ENCODE data around the gene FAM76A. TPM values are rescaled to one million over a fixed set of nuclear protein-coding genes. Genes with fewer than 3 reads are reported as not detected.

The FAM76A gene
- total RNA-seq, 4 donors from 2014 or later, result 10.5 to 29.1 (median 12.5) TPM

- no peaks in the 10 kb centered on the region for H3K9me3 ChIP-seq
- WGBS, 2 donors (ENCODE audit: low coverage in 1 of 2), result 89 to 96% methylated on average over 3 of the region's 3 CpGs
- intact Hi-C loops (cut with DNase I; ENCODE audit: low total_unique reads) (no loop called here), in situ Hi-C loops (cut with MboI; ENCODE audit: low pct_ligation_motif_present in 1 of 4, low pct_unique_long_range_greater_than_20kb in 1 of 4, low sequenced_read_pairs in 3 of 4) (no loop called here)
- TF ChIP-seq POLR2A (IDR thresholded peaks at IDR 0.05), result no peak
- TF ChIP-seq POLR2AphosphoS5 (IDR thresholded peaks at IDR 0.05), result no peak
- TF ChIP-seq CTCF (IDR thresholded peaks at IDR 0.05), result no peak
- no peak for TF ChIP-seq EP300 (IDR thresholded peaks at IDR 0.05; ENCODE audit: low read depth)
- H3K27me3 ChIP-seq, result no peaks in the 10 kb centered on the region
- no peaks in the 10 kb centered on the region for H3K36me3 ChIP-seq
- peaks cover 7 to 47% (median 19%) of the 10 kb centered on the region in 4 donors for H3K4me1 ChIP-seq
- DNase-seq, result no peak
- H3K4me3 ChIP-seq, result no peak overlapping the region
- no peak overlapping the region for H3K27ac ChIP-seq
These were observed 52.3 kb downstream of the FAM76A start for GRCh38 chr1:27778056-27778455.

GRCh38 chr1:27779122-27779521 is 53.4 kb downstream of the FAM76A start:
- no peaks in the 10 kb centered on the region for H3K9me3 ChIP-seq
- no peak for TF ChIP-seq CTCF (IDR thresholded peaks at IDR 0.05)
- TF ChIP-seq POLR2AphosphoS5 (IDR thresholded peaks at IDR 0.05), result no peak
- TF ChIP-seq EP300 (IDR thresholded peaks at IDR 0.05; ENCODE audit: low read depth), result no peak
- no peak for TF ChIP-seq POLR2A (IDR thresholded peaks at IDR 0.05)
- peak overlapping the region in 2 of 4 donors; percentile 15 to 23 for H3K27ac ChIP-seq
- intact Hi-C loops (cut with DNase I; ENCODE audit: low total_unique reads) (no loop called here), in situ Hi-C loops (cut with MboI; ENCODE audit: low pct_ligation_motif_present in 1 of 4, low pct_unique_long_range_greater_than_20kb in 1 of 4, low sequenced_read_pairs in 3 of 4) (no loop called here)
- DNase-seq, result no peak
- H3K4me1 ChIP-seq, result peaks cover 4 to 52% (median 20%) of the 10 kb centered on the region in 4 donors
- H3K36me3 ChIP-seq, result no peaks in the 10 kb centered on the region
- 40 to 66% methylated on average over 1 to 4 of the region's 4 CpGs for WGBS, 2 donors (ENCODE audit: low coverage in 1 of 2)
- H3K4me3 ChIP-seq, result no peak overlapping the region
- no peaks in the 10 kb centered on the region for H3K27me3 ChIP-seq

- Histone ChIP-seq H3K4me3 (no peak overlapping the region), H3K36me3 (no peaks in the 10 kb centered on the region), H3K27me3 (no peaks in the 10 kb centered on the region), H3K27ac (no peak overlapping the region), H3K9me3 (no peaks in the 10 kb centered on the region), H3K4me1 (peaks cover 0 to 56% (median 19%) of the 10 kb centered on the region in 4 donors)
- intact Hi-C loops (cut with DNase I; ENCODE audit: low total_unique reads) (no loop called here), in situ Hi-C loops (cut with MboI; ENCODE audit: low pct_ligation_motif_present in 1 of 4, low pct_unique_long_range_greater_than_20kb in 1 of 4, low sequenced_read_pairs in 3 of 4) (no loop called here)
- DNase-seq, result no peak
- no peak for TF ChIP-seq POLR2AphosphoS5 (IDR thresholded peaks at IDR 0.05)
- TF ChIP-seq EP300 (IDR thresholded peaks at IDR 0.05; ENCODE audit: low read depth), result no peak
- TF ChIP-seq POLR2A (IDR thresholded peaks at IDR 0.05), result no peak
- TF ChIP-seq CTCF (IDR thresholded peaks at IDR 0.05), result no peak
- WGBS, 2 donors (ENCODE audit: low coverage in 1 of 2), result 92 to 95% methylated on average over 3 of the region's 3 CpGs
These were observed 57.2 kb downstream of the FAM76A start for GRCh38 chr1:27782950-27783349.

GRCh38 chr1:27784700-27785099 is 58.9 kb downstream of the FAM76A start:
- DNase-seq, result no peak
- no peak for TF ChIP-seq EP300 (IDR thresholded peaks at IDR 0.05; ENCODE audit: low read depth)
- no peak for TF ChIP-seq POLR2AphosphoS5 (IDR thresholded peaks at IDR 0.05)
- TF ChIP-seq CTCF (IDR thresholded peaks at IDR 0.05), result no peak
- no peak for TF ChIP-seq POLR2A (IDR thresholded peaks at IDR 0.05)
- no peaks in the 10 kb centered on the region for H3K9me3 ChIP-seq
- intact Hi-C loops (cut with DNase I; ENCODE audit: low total_unique reads), result no loop called here
- peaks cover 0 to under 1% (median 0%) of the 10 kb centered on the region in 4 donors for H3K36me3 ChIP-seq
- H3K4me1 ChIP-seq, result peaks cover 0 to 54% (median 18%) of the 10 kb centered on the region in 4 donors
- in situ Hi-C loops (cut with MboI; ENCODE audit: low pct_ligation_motif_present in 1 of 4, low pct_unique_long_range_greater_than_20kb in 1 of 4, low sequenced_read_pairs in 3 of 4), result no loop called here
- no peaks in the 10 kb centered on the region for H3K27me3 ChIP-seq
- no peak overlapping the region for H3K4me3 ChIP-seq
- WGBS, 2 donors (ENCODE audit: low coverage in 1 of 2), result 83 to 94% methylated on average over 1 of the region's 1 CpG
- no peak overlapping the region for H3K27ac ChIP-seq

All from transverse colon (tissue), 4 donors.